ENCODE data around the gene P2RY2.

The P2RY2 gene

DNA sequence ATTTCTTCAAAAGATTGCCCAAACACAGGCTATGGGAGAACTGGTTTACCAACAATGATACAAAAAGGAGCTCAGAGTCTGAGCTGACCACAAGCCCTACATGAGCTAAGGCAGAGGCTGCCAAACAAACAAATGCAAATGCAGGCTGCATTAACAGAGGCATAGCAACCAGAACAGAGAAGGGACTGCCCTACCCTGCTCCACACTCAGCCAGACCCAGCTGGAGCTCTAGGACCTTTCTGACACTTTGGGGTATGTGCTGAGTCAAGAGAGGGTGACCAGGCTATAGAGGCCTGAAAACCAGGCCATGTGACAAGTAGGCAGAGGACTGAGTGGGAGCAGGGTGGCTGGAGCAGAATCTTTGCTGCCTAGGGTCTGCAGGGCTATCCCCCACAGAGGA lies 17.8 kb upstream of the P2RY2 start:
- Histone ChIP-seq H3K79me2 (no peaks in the 10 kb centered on the region), H3K27ac (no peak overlapping the region), H3K9me3 (ENCODE audit: control insufficient read depth, low read length) (no peaks in the 10 kb centered on the region), H3K4me1 (peaks cover 3% of the 10 kb centered on the region), H3K36me3 (ENCODE audit: control insufficient read depth, insufficient read depth, low read length) (no peaks in the 10 kb centered on the region), H2AFZ (no peak overlapping the region), H3K4me3 (ENCODE audit: low read depth, low read length) (no peak overlapping the region), H3K4me2 (ENCODE audit: low read length) (no peak overlapping the region), H3K9ac (no peak overlapping the region), H3K27me3 (ENCODE audit: control insufficient read depth, insufficient read depth, low read length) (no peaks in the 10 kb centered on the region)
- TF ChIP-seq, protein P1, sequence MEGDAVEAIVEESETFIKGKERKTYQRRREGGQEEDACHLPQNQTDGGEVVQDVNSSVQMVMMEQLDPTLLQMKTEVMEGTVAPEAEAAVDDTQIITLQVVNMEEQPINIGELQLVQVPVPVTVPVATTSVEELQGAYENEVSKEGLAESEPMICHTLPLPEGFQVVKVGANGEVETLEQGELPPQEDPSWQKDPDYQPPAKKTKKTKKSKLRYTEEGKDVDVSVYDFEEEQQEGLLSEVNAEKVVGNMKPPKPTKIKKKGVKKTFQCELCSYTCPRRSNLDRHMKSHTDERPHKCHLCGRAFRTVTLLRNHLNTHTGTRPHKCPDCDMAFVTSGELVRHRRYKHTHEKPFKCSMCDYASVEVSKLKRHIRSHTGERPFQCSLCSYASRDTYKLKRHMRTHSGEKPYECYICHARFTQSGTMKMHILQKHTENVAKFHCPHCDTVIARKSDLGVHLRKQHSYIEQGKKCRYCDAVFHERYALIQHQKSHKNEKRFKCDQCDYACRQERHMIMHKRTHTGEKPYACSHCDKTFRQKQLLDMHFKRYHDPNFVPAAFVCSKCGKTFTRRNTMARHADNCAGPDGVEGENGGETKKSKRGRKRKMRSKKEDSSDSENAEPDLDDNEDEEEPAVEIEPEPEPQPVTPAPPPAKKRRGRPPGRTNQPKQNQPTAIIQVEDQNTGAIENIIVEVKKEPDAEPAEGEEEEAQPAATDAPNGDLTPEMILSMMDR (IDR thresholded peaks at IDR 0.05) = no peak

DNA sequence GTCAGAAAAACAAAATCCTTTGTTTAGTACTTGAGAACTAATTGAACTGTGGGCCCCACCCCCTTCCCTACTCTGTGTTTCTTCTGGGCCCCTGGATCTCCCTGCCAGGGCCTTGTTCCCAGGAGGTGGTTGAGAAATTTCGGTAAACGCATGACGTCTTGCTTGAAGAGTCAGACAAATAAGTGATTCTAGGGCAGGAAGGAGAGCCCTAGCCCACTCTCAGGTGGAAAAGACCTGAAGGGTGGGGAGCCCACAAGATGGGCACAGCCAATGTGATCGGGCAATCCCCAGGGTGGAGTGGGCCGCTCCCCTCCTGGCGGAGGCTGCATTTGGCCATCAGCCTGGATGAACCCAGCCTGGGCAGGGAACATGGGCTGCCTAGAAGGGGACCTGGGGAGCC lies 16.8 kb upstream of the P2RY2 start:
- Histone ChIP-seq H3K27me3 (ENCODE audit: control insufficient read depth, insufficient read depth, low read length) (no peaks in the 10 kb centered on the region), H3K9ac (no peak overlapping the region), H3K4me3 (ENCODE audit: low read depth, low read length) (no peak overlapping the region), H3K4me2 (ENCODE audit: low read length) (no peak overlapping the region), H2AFZ (no peak overlapping the region), H3K79me2 (no peaks in the 10 kb centered on the region), H3K4me1 (peaks cover 3% of the 10 kb centered on the region), H3K27ac (no peak overlapping the region), H3K36me3 (ENCODE audit: control insufficient read depth, insufficient read depth, low read length) (no peaks in the 10 kb centered on the region), H3K9me3 (ENCODE audit: control insufficient read depth, low read length) (no peaks in the 10 kb centered on the region)
- TF ChIP-seq, protein P1 (IDR thresholded peaks at IDR 0.05) = no peak

DNA sequence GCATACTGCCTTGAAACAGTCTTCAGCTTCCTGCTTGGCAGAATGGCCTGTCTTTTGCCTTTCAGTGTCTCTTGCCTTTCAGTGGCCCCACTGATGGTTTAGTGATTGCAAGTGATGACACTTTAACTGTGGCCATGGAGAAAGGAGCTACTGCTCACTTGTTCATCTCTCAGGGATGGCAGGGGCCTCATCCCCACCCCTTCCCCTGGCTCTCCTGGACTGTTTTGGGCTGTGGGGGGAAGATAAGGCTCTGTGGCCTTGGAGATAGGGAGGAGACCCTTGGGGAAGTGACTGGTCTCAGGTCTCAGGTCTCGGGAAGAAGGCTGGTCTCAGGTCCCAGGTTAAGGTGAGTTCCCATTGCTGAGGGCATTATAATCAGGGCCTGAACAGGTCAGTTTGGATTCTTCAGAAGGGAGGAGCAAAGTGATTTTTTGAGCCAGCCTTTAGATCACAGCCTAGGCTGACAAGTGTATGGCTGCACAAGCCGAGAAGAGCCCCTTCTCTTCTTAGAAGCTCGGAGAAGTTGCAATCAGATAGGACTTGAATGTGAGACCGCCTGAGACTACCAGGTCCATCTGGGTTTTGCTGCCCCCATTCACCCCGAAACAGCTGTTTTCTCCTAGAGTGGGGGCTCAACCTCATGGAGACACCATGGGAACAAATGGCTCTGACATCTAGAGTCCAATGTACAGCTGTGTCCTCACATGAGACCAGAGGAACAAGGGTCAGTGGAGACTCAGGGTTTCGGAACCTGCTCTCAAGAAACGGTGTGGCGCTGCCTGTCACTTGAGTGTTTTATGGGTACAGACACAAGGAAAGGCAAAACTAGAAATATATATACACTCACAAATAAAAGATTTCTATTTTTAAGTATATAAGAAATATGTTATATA lies 15.9 kb upstream of the P2RY2 start:
- Histone ChIP-seq H3K4me2 (ENCODE audit: low read length) (no peak overlapping the region), H2AFZ (no peak overlapping the region), H3K4me3 (ENCODE audit: low read depth, low read length) (no peak overlapping the region), H3K79me2 (no peaks in the 10 kb centered on the region), H3K9me3 (ENCODE audit: control insufficient read depth, low read length) (no peaks in the 10 kb centered on the region), H3K36me3 (ENCODE audit: control insufficient read depth, insufficient read depth, low read length) (no peaks in the 10 kb centered on the region), H3K27me3 (ENCODE audit: control insufficient read depth, insufficient read depth, low read length) (no peaks in the 10 kb centered on the region), H3K9ac (no peak overlapping the region), H3K27ac (no peak overlapping the region), H3K4me1 (peaks cover 3% of the 10 kb centered on the region)
- TF ChIP-seq, protein P1 (IDR thresholded peaks at IDR 0.05) = no peak

DNA sequence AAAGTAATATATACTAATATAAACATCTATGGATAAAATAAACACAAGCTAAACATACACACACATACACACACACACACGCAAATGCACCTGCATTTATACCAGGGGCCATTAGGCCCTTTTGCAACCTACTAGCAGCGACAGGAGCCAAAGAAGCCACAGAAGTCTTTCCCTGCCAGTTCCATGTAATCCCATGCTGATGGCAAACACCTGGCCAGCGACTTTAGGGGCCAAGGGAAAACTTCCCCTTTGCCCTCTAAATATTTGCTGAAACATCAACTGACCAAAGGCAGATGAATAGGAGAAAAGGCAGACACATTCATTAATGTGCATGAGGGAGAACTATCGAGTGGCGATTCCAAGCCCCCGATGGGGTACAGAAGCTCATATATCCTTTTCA lies 14.8 kb upstream of the P2RY2 start:
- H2AFZ ChIP-seq = no peak overlapping the region
- H3K79me2 ChIP-seq = no peaks in the 10 kb centered on the region
- peaks cover 3% of the 10 kb centered on the region for H3K4me1 ChIP-seq
- H3K9me3 ChIP-seq (ENCODE audit: control insufficient read depth, low read length) = no peaks in the 10 kb centered on the region
- no peaks in the 10 kb centered on the region for H3K36me3 ChIP-seq (ENCODE audit: control insufficient read depth, insufficient read depth, low read length)
- H3K4me3 ChIP-seq (ENCODE audit: low read depth, low read length) = no peak overlapping the region
- H3K27ac ChIP-seq = no peak overlapping the region
- no peak overlapping the region for H3K9ac ChIP-seq
- TF ChIP-seq, protein P1 (IDR thresholded peaks at IDR 0.05) = no peak
- no peak overlapping the region for H3K4me2 ChIP-seq (ENCODE audit: low read length)
- H3K27me3 ChIP-seq (ENCODE audit: control insufficient read depth, insufficient read depth, low read length) = no peaks in the 10 kb centered on the region

DNA sequence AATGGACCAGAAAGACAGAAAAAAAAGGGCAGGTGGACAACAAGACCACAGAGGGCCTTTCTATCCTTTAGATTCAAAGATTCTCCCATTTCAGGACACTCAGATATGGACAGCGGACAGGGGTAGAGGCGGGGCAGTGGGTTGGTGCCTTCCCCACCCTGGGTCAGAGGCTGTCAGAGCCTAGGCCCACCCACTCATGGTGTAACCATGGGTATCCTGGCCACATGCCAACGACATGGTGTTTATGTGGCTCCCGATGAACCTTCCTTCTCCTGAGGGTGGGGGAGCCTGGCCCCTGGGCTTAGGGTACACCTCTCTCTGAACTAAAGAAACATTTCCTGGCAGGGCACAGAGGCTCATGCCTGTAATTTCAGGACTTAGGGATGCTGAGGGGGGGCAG lies 14.3 kb upstream of the P2RY2 start:
- Histone ChIP-seq H3K4me2 (ENCODE audit: low read length) (no peak overlapping the region), H2AFZ (no peak overlapping the region), H3K27me3 (ENCODE audit: control insufficient read depth, insufficient read depth, low read length) (no peaks in the 10 kb centered on the region), H3K9ac (no peak overlapping the region), H3K4me1 (no peaks in the 10 kb centered on the region), H3K79me2 (no peaks in the 10 kb centered on the region), H3K27ac (no peak overlapping the region), H3K4me3 (ENCODE audit: low read depth, low read length) (no peak overlapping the region), H3K9me3 (ENCODE audit: control insufficient read depth, low read length) (no peaks in the 10 kb centered on the region), H3K36me3 (ENCODE audit: control insufficient read depth, insufficient read depth, low read length) (no peaks in the 10 kb centered on the region)
- TF ChIP-seq, protein P1 (IDR thresholded peaks at IDR 0.05) = no peak
